Kidney (tissue), 14 donors: ENCODE measurements around the gene MITF. TPM values are rescaled to one million over a fixed set of nuclear protein-coding genes. Genes with fewer than 3 reads are reported as not detected.

ENCODE experiments used
- DNase-seq, 5 donors: peaks; one replicate each; pipeline ENCODE4 v3.0.0-alpha.2; 2013 to 2020
- FAIRE-seq: peaks from 2 replicates; lab custom pipeline; 2012; peaks lifted over from hg19 to GRCh38; lab: Jason Lieb, UNC
- H3K27ac ChIP-seq, 2 donors: one replicate each; pipeline ENCODE4 v1.7.0; 2013; ENCODE audit warnings: low read depth in 2 of 2, low read length in 2 of 2, inconsistent platforms in 1 of 2
- H3K27me3 ChIP-seq: one replicate; pipeline ENCODE4 v1.7.1; 2013; ENCODE audit warnings: low read length, inconsistent platforms; ENCODE audit not compliant: control insufficient read depth, insufficient read depth
- H3K36me3 ChIP-seq, 3 donors: one replicate each; pipeline versions ENCODE4 v1.7.0 to v1.7.1; 2013; ENCODE audit warnings: low read length in 3 of 3, control low read depth in 1 of 3, inconsistent platforms in 1 of 3; ENCODE audit not compliant: insufficient read depth in 3 of 3, control insufficient read depth in 2 of 3
- H3K4me1 ChIP-seq, 3 donors: one replicate each; pipeline versions ENCODE4 v1.7.0 to v1.7.1; 2013; ENCODE audit warnings: low read length in 3 of 3, inconsistent platforms in 1 of 3, low read depth in 1 of 3; ENCODE audit not compliant: control insufficient read depth in 2 of 3, insufficient read depth in 2 of 3
- H3K4me3 ChIP-seq, 3 donors: one replicate each; pipeline versions ENCODE4 v1.7.0 to v1.8.1; 2013; ENCODE audit warnings: low read length in 3 of 3, control low read depth in 1 of 3, inconsistent platforms in 1 of 3
- H3K9ac ChIP-seq, 3 donors: one replicate each; pipeline versions ENCODE4 v1.7.0 to v1.7.1; 2013; ENCODE audit warnings: low read length in 3 of 3, control low read depth in 1 of 3, inconsistent platforms in 1 of 3
- H3K9me3 ChIP-seq, 3 donors: one replicate each; pipeline versions ENCODE4 v1.7.0 to v1.7.1; 2013; ENCODE audit warnings: low read length in 3 of 3, control low read depth in 1 of 3, inconsistent platforms in 1 of 3; ENCODE audit not compliant: control insufficient read depth in 2 of 3, insufficient read depth in 1 of 3
- intact Hi-C: fragments of 100-400 bp; cut with DNase I; formaldehyde crosslinking; loops from one replicate; pipeline ENCODE4 v1.11.1; 2022
- polyA plus RNA-seq: library from polyadenylated mRNA; stranded (reverse); fragments of 350-450 nt; fragmentation: Illumina TruSeq; extraction: RNeasy Lipid Tissue Mini Kit (QIAGEN cat#74804); gene quantifications from one replicate; pipeline ENCODE4 v1.2.3, GENCODE V29; 2014; ENCODE audit warnings: low read depth, low replicate concordance; ENCODE audit not compliant: insufficient read depth
- total RNA-seq: library from RNA; stranded (reverse); fragmentation: NEBNext Ultra II Directional; extraction: Animal tissue kit (Norgen Biotek cat#: 25700); gene quantifications from one replicate; pipeline ENCODE4 v1.2.1, GENCODE V29; 2021
- TF ChIP-seq, protein P1 (sequence below): IDR thresholded peaks from 3 replicates; pipeline ENCODE4 v1.5.1; 2012; ENCODE audit warnings: mild to moderate bottlenecking, moderate library complexity, borderline replicate concordance; ENCODE audit not compliant: insufficient read depth; ENCODE audit errors: extremely low read depth
- donor health status: control.
- donor health status: control.
- donor health status: control.
- donor health status: control.
- donor health status: control.
- donor health status: DM: yes; HTN: yes; CAD: no.
- donor health status: Normal renal cell carcinoma (clear cell type).

The MITF gene
- total and polyA plus RNA-seq, 2 donors from 2014 or later = 14.1 to 52.6 TPM

GRCh38 chr3:69785769-69786320, 46.6 kb downstream of the MITF start:
- no peak for DNase-seq
- peaks cover 0 to 34% (median 21%) of the 10 kb centered on the region in 3 donors for H3K4me1 ChIP-seq
- TF ChIP-seq, protein P1, sequence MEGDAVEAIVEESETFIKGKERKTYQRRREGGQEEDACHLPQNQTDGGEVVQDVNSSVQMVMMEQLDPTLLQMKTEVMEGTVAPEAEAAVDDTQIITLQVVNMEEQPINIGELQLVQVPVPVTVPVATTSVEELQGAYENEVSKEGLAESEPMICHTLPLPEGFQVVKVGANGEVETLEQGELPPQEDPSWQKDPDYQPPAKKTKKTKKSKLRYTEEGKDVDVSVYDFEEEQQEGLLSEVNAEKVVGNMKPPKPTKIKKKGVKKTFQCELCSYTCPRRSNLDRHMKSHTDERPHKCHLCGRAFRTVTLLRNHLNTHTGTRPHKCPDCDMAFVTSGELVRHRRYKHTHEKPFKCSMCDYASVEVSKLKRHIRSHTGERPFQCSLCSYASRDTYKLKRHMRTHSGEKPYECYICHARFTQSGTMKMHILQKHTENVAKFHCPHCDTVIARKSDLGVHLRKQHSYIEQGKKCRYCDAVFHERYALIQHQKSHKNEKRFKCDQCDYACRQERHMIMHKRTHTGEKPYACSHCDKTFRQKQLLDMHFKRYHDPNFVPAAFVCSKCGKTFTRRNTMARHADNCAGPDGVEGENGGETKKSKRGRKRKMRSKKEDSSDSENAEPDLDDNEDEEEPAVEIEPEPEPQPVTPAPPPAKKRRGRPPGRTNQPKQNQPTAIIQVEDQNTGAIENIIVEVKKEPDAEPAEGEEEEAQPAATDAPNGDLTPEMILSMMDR = no peak
- no peak overlapping the region for H3K9ac ChIP-seq
- H3K27me3 ChIP-seq = no peaks in the 10 kb centered on the region
- intact Hi-C loops = no loop called here
- no peak overlapping the region for H3K27ac ChIP-seq
- no peak for FAIRE-seq
- no peaks in the 10 kb centered on the region for H3K36me3 ChIP-seq
- no peak overlapping the region for H3K4me3 ChIP-seq
- no peaks in the 10 kb centered on the region for H3K9me3 ChIP-seq

GRCh38 chr3:69786854-69787253, 47.6 kb downstream of the MITF start:
- DNase-seq (no peak), FAIRE-seq (no peak)
- Histone ChIP-seq H3K4me3 (peak overlapping the region in 1 of 3 donors; percentile 33), H3K9me3 (no peaks in the 10 kb centered on the region), H3K27me3 (no peaks in the 10 kb centered on the region), H3K4me1 (peaks cover 0 to 42% (median 23%) of the 10 kb centered on the region in 3 donors), H3K36me3 (no peaks in the 10 kb centered on the region), H3K27ac (peak overlapping the region; percentile 3 to 30), H3K9ac (no peak overlapping the region)
- intact Hi-C loops = no loop called here
- TF ChIP-seq, protein P1 = no peak

- no peak overlapping the region for H3K9ac ChIP-seq
- H3K27ac ChIP-seq = peak overlapping the region; percentile 16 to 63
- no peaks in the 10 kb centered on the region for H3K27me3 ChIP-seq
- H3K9me3 ChIP-seq = no peaks in the 10 kb centered on the region
- H3K4me1 ChIP-seq = peaks cover 0 to 42% (median 25%) of the 10 kb centered on the region in 3 donors
- peak overlapping the region in 1 of 3 donors; percentile 33 for H3K4me3 ChIP-seq
- H3K36me3 ChIP-seq = no peaks in the 10 kb centered on the region
- DNase-seq (peak in 1 of 5 donors; percentile 9), FAIRE-seq (peak; percentile 70)
- TF ChIP-seq, protein P1 = no peak
- intact Hi-C loops = no loop called here
Observed at GRCh38 chr3:69787436-69788168, 48.3 kb downstream of the MITF start.
